ENCODE data around the gene NUP50.

Gene NUP50

GRCh38 chr22:45230026-45230721 lies 66.4 kb downstream of the NUP50 start:
- DNase-seq (ENCODE audit: low spot score), result no peak

DNA sequence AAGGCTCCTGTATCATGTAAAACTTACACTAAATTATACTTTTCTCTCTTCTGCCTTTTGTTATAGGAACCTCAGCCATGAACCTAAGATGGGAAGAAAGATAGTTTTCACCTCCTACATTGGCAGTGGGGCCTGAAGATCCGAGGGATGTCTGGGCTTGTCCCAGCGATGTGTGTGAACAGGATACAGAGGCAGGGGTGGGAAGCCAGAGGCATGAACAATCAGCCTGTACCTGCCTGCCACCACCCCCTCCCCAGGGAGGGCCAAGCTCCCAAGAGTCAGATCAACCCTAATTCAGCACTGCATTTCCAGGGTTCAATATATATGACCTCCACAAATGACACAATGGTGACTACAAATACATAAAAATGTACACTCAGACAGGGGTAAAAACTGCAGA lies 67.6 kb downstream of the NUP50 start:
- DNase-seq (ENCODE audit: low spot score), result no peak

DNA sequence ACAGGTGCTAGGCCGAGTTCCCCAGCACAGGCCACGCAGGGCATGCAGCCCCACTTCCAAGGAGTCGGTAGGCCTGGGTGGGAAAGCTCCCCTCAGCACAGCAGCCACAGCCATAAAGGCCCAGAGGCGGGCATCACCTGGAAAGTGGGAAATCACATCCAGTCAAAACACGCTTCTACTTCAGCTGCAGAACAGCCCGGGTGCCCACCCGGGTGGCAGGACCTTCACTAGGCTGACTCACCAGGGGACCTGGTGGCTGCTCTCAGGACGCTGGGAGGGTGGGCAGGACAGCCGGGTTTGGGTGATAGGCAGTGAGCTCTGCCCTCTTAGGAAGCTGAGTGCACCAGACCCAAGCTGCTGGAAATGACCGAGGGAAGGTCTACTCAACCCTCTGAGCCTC lies 69.7 kb downstream of the NUP50 start:
- no peak for DNase-seq (ENCODE audit: low spot score)

DNA sequence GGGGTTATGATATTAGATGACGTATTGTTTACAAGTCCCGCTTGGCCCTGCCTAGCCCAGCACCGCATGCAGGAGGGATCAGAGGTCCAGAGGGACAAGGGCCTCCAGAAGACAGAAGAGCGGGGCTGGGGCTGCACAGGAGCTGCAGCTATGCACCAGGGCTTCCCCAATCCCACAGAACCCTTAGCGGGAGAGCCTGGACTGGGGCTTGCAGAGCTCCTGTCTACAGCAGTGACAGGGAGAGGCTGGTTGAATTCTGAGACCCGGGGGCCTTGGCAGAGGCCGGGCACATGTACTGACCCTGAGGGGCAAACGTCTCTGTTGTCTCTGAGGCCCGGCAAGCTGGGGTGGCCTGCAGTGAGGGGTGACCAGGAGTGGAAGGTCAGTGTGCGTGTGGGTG lies 70.1 kb downstream of the NUP50 start:
- DNase-seq (ENCODE audit: low spot score), result no peak

GRCh38 chr22:45235101-45235777 lies 71.5 kb downstream of the NUP50 start:
- no peak for DNase-seq (ENCODE audit: low spot score)

DNA sequence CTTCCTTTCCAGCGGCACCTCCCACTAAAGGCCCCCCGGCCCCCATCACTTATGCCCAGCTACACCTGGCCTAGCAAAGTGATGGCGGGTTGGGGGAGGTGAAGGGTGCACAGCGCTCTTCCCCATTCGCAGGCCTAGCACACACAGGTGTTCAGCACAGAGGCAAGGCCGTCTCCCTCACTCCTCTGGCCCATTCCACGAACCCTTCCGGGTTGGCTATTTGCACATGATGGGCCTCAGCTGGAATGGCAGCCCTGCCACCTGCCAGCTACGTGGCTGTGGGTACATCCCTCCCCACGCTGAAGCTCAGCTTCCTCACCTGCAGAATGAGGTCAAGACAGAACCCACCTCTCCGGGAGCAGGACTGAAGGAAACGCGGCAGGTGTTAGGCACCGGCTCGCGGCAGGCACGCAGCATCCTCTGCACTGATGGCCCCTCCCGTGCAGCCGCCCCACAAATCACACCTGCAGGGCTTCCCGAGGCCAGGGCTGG lies 72.2 kb downstream of the NUP50 start:
- no peak for DNase-seq (ENCODE audit: low spot score)

DNA sequence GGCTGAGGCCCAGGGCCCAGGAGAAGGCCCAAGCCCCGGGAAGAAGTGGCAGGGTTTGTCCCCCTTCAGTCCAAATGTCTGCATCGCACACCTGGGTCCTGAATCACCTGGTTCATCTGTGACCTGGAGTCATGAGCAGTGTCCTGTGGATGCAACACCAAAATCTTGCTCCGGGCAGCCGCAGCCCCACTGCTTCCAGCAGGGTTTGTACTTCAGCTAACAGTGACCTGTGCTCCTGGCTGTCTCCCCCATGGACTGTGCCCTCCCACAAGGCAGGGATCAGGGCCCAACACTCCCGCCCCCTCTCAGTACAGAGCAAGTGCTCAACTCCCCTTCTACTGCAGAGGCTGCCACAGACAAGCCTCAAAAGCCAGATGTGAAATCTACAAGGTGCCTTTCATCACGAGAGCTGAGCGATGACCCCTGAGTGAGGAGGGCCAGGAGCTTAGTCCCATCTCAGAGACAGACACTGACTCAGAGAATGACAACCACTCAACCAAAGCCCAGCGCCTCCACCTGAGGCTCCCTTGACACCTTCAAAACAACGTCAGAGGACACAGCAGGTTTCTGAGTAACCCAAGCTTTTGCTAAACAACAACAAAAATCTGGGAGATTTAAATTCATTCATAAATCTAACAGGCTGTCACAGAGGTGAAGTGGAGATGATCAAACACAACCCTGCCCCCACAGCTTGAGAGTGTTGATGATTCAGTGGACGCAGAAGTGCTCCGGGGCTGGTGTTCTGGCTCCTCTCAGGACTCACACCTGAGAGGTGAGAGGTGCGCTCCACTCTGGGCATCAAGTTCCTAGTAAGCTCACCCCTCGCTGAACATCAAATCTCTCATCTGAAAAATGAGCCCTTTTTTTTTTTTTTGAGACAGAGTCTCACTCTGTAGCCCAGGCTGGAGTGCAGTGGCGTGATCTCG lies 73.6 kb downstream of the NUP50 start:
- no peak for DNase-seq (ENCODE audit: low spot score)

Data from LoVo (cell line).